Tibial nerve (tissue), 3 donors: ENCODE measurements around the gene MYL12A.

Experiments
- CTCF ChIP-seq, 5 experiments: fragments of 200-600 bp in 3 of 5; fragments of 450-650 bp in 2 of 5; sonication (generic) in 3 of 5; IDR thresholded peaks; one replicate each; pipeline ENCODE4 v1.5.1; 2016 to 2019; ENCODE audit warnings: antibody characterized with exemption in 5 of 5, mild to moderate bottlenecking in 3 of 5, moderate library complexity in 2 of 5
- POLR2A ChIP-seq, 2 donors: fragments of 450-650 bp; IDR thresholded peaks; one replicate each; pipeline ENCODE4 v1.6.1; 2017; ENCODE audit warnings: antibody characterized with exemption in 2 of 2, mild to moderate bottlenecking in 2 of 2, moderate library complexity in 2 of 2

- TF ChIP-seq CTCF (IDR thresholded peaks at IDR 0.05): no peak
- no peak for TF ChIP-seq POLR2A (IDR thresholded peaks at IDR 0.05)
Measured at GRCh38 chr18:3304832-3305231, 57.2 kb downstream of the MYL12A start.
